Endodermal cell (in vitro differentiated cells): ENCODE measurements around the gene PM20D2. TPM values are rescaled to one million over a fixed set of nuclear protein-coding genes. Genes with fewer than 3 reads are reported as not detected.
"Not testable (repeated sequence)": the region's sequence is repeated elsewhere in the genome, so short reads cannot be mapped to it uniquely, and the experiment has no call there.

Source experiments
- DNase-seq: peaks from one replicate; pipeline ENCODE4 v3.0.0-alpha.2; 2017
- H3K27ac ChIP-seq: 2 replicates; pipeline ENCODE4 v1.5.1; 2013; ENCODE audit warnings: mild to moderate bottlenecking, low read depth, low read length, moderate library complexity
- H3K27me3 ChIP-seq: 2 replicates; pipeline ENCODE4 v1.6.1; 2013; ENCODE audit warnings: mild to moderate bottlenecking, low read length, moderate library complexity; ENCODE audit not compliant: insufficient read depth, control insufficient read depth, poor library complexity, severe bottlenecking
- H3K36me3 ChIP-seq: 2 replicates; pipeline ENCODE4 v1.7.0; 2013; ENCODE audit warnings: mild to moderate bottlenecking, low read length, moderate library complexity; ENCODE audit not compliant: control insufficient read depth, insufficient read depth
- H3K4me1 ChIP-seq: one replicate; pipeline ENCODE4 v1.7.0; 2013; ENCODE audit warnings: low read length; ENCODE audit not compliant: control insufficient read depth, insufficient read depth
- H3K4me3 ChIP-seq: 2 replicates; pipeline ENCODE4 v1.5.1; 2013; ENCODE audit warnings: mild to moderate bottlenecking, low read length, moderate library complexity
- H3K9ac ChIP-seq: 2 replicates; pipeline ENCODE4 v1.6.1; 2013; ENCODE audit warnings: mild to moderate bottlenecking, low read length, moderate library complexity; ENCODE audit not compliant: poor library complexity, severe bottlenecking; ENCODE audit errors: extremely low read depth
- H3K9me3 ChIP-seq: 2 replicates; pipeline ENCODE4 v1.6.1; 2013; ENCODE audit warnings: mild to moderate bottlenecking, low read length, moderate library complexity; ENCODE audit not compliant: control insufficient read depth
- H3K27ac Mint-ChIP-seq: 2 replicates; pipeline ENCODE4 v1.8.0; 2020; ENCODE audit warnings: mixed read lengths
- H3K27me3 Mint-ChIP-seq: 2 replicates; pipeline ENCODE4 v1.8.0; 2021; ENCODE audit warnings: mild to moderate bottlenecking, mixed read lengths; ENCODE audit not compliant: insufficient read depth
- H3K36me3 Mint-ChIP-seq: 2 replicates; pipeline ENCODE4 v1.8.0; 2020; ENCODE audit warnings: low read depth, mixed read lengths
- H3K4me1 Mint-ChIP-seq: 2 replicates; pipeline ENCODE4 v1.8.0; 2020; ENCODE audit warnings: mixed read lengths
- H3K4me3 Mint-ChIP-seq: 2 replicates; pipeline ENCODE4 v1.8.0; 2020; ENCODE audit warnings: mild to moderate bottlenecking, moderate library complexity, mixed read lengths
- H3K9me3 Mint-ChIP-seq: 2 replicates; pipeline ENCODE4 v1.8.0; 2020; ENCODE audit warnings: mild to moderate bottlenecking, mixed read lengths
- CTCF ChIP-seq: fragments of 200-600 bp; sonication (generic); conservative IDR thresholded peaks from 2 replicates; pipeline ENCODE4 v1.5.0; 2021; ENCODE audit warnings: antibody characterized with exemption, mild to moderate bottlenecking
- WGBS, 2 experiments: methylation state at CpG; one replicate each; pipeline versions ENCODE4 v1.1.5 to v1.1.7; 2013; ENCODE audit warnings: missing lambda C conversion rate in 2 of 2, mixed read lengths in 1 of 2; ENCODE audit not compliant: insufficient coverage in 1 of 2, insufficient read length in 1 of 2; 5-methylcytosine and 5-hydroxymethylcytosine counted together
- total RNA-seq, 2 donors: library from RNA; stranded (reverse); fragmentation: NEBNext Ultra II Directional in 1 of 2; extraction: Animal tissue kit (Norgen Biotek cat#: 25700) in 1 of 2; gene quantifications; 2 replicates in 1 of 2; 3 replicates in 1 of 2; pipeline ENCODE4 v1.2.1, GENCODE V29; 2021

Gene PM20D2
- total RNA-seq, 2 donors from 2014 or later = 5.1 to 8.5 TPM

GRCh38 chr6:89121934-89122333 lies 23.9 kb upstream of the PM20D2 start:
- Histone ChIP-seq H3K9ac (no peak overlapping the region), H3K27me3 (peaks cover 13% of the 10 kb centered on the region), H3K36me3 (no peaks in the 10 kb centered on the region), H3K4me1 (no peaks in the 10 kb centered on the region), H3K9me3 (no peaks in the 10 kb centered on the region), H3K4me3 (no peak overlapping the region), H3K27ac (no peak overlapping the region)
- no peak for DNase-seq
- no peak for TF ChIP-seq CTCF
- Mint-ChIP-seq H3K27me3 (peaks cover 33% of the 10 kb centered on the region), H3K4me1 (peaks cover 2% of the 10 kb centered on the region), H3K4me3 (no peak overlapping the region), H3K9me3 (peaks cover 3% of the 10 kb centered on the region), H3K36me3 (no peaks in the 10 kb centered on the region), H3K27ac (no peak overlapping the region)
- 100% methylated on average over 1 of the region's 1 CpG for WGBS, 2 experiments

GRCh38 chr6:89122625-89123024 lies 23.2 kb upstream of the PM20D2 start:
- Mint-ChIP-seq H3K27me3 (peaks cover 31% of the 10 kb centered on the region), H3K27ac (no peak overlapping the region), H3K9me3 (peaks cover 9% of the 10 kb centered on the region), H3K4me1 (no peaks in the 10 kb centered on the region), H3K4me3 (no peak overlapping the region), H3K36me3 (no peaks in the 10 kb centered on the region)
- H3K4me3 ChIP-seq = no peak overlapping the region
- no peaks in the 10 kb centered on the region for H3K4me1 ChIP-seq
- no peak overlapping the region for H3K9ac ChIP-seq
- peak; percentile 74 for TF ChIP-seq CTCF
- no peaks in the 10 kb centered on the region for H3K36me3 ChIP-seq
- no peak overlapping the region for H3K27ac ChIP-seq
- H3K9me3 ChIP-seq = no peaks in the 10 kb centered on the region
- no peak for DNase-seq
- peaks cover 13% of the 10 kb centered on the region for H3K27me3 ChIP-seq

- H3K9ac ChIP-seq, H3K4me1 Mint-ChIP-seq, H3K4me3 ChIP-seq, H3K27me3 ChIP-seq, H3K4me3 Mint-ChIP-seq, H3K36me3 ChIP-seq, H3K36me3 Mint-ChIP-seq, DNase-seq, H3K27ac Mint-ChIP-seq, H3K4me1 ChIP-seq, H3K27ac ChIP-seq: not testable (repeated sequence)
- Mint-ChIP-seq H3K27me3 (peaks cover 52% of the 10 kb centered on the region), H3K9me3 (peaks cover 31% of the 10 kb centered on the region)
- H3K9me3 ChIP-seq = peaks cover 10% of the 10 kb centered on the region
- 93 to 94% methylated on average over 2 of the region's 2 CpGs for WGBS, 2 experiments
Measured at GRCh38 chr6:89128256-89128671, 17.6 kb upstream of the PM20D2 start.

- WGBS, 2 experiments = 92% methylated on average over 3 of the region's 3 CpGs
- H3K4me3 Mint-ChIP-seq = no peak overlapping the region
- TF ChIP-seq CTCF = no peak
- no peak overlapping the region for H3K27ac Mint-ChIP-seq
- Histone ChIP-seq H3K27ac (no peak overlapping the region), H3K36me3 (no peaks in the 10 kb centered on the region), H3K9me3 (peaks cover 10% of the 10 kb centered on the region), H3K4me1 (no peaks in the 10 kb centered on the region), H3K4me3 (no peak overlapping the region), H3K9ac (no peak overlapping the region), H3K27me3 (peaks cover 8% of the 10 kb centered on the region)
- peaks cover 47% of the 10 kb centered on the region for H3K9me3 Mint-ChIP-seq
- H3K36me3 Mint-ChIP-seq = peaks cover 2% of the 10 kb centered on the region
- H3K4me1 Mint-ChIP-seq = no peaks in the 10 kb centered on the region
- peaks cover 82% of the 10 kb centered on the region for H3K27me3 Mint-ChIP-seq
- DNase-seq = no peak
Measured at GRCh38 chr6:89131599-89131998, 14.3 kb upstream of the PM20D2 start.
